EH (cell line): Measurements from ENCODE around the gene NEU3.
"Not testable (repeated sequence)": the region's sequence is repeated elsewhere in the genome, so short reads cannot be mapped to it uniquely, and the experiment has no call there.

Experiments used
- DNase-seq: peaks from one replicate; pipeline ENCODE4 v3.0.0-alpha.2; 2015; ENCODE audit warnings: low read depth

Gene NEU3

DNA sequence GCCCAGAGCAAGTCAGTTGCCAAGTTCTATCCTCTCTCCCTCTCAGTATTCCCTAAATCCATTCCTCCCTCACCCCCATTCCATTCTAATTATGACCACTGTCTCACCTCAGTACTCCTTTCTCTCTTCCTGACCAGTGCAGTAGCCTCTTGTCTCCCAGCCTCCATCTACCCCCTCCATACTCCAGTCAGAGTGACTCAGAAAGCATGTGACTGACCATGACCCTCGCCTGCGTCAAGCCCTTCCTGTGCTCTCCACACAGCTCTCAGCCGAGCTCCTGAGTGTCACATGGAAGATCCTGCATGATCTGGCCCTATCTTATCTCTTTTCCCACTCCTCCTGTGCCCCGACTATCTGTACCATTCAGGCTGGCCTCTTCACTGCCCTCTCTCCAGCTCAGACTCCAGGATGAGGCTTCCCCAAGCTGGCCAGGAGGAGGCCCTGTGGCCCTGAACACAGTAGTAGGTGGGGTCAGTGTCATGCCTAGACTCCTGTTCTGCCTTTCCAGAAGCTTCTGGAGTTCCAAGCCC is 42.6 kb downstream of the NEU3 start:
- DNase-seq: peak; percentile 88

DNA sequence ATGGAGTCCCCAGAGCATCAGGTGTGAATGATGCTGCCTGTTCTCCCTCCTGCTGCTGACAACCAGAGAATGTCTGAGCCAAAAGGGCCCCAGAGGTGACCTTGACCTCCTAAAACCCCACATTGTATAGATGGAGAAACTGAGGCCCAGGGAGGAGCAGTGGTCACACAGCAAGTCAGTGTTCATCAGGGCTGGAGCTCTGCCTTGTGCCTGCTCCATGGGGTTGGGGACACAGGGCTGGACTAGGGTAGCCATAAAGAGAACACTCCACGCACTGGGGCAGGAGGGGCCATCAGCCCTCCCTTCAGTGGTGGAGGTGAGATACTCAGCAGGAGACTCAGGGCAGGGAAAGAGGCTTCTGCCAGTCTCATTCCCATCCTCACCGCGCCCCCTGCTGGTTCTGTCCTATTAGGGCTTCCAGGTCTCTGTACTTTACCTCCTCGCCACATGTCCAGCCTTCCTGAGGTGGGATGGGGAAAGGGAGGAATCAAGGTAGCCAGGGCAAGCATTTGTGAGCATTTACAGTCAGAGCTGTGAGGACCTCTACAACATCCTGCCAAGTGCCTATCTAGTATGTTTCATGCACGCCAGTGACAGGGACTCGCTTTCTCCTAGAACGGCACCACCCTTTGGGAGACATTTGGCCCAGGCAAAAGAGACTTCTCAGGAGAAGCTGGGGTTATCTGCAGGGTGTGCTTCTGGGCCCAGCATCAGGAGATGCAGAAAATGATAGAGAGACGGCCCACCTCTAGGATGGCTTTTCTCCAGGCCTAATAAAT is 43.2 kb downstream of the NEU3 start:
- peak; percentile 75 for DNase-seq

DNA sequence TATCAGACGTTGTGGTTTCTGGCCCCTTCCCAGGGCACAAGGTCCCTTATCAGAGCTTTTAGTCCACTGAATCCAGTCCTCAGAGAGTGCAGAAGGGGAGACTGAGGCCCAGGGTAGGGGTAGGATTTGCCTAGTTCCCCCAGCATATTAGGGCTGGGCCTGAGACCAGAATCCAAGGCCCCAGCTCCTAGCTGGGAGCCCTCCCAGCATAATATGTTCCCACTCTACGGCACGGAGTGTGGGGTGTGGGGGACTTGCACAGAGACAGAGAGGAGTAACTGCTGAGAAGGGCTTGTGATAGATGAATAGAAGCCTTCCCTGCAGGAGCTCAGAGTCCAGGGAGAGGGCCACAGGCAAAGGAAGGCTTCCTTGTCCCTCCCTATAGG is 43.8 kb downstream of the NEU3 start:
- no peak for DNase-seq

DNA sequence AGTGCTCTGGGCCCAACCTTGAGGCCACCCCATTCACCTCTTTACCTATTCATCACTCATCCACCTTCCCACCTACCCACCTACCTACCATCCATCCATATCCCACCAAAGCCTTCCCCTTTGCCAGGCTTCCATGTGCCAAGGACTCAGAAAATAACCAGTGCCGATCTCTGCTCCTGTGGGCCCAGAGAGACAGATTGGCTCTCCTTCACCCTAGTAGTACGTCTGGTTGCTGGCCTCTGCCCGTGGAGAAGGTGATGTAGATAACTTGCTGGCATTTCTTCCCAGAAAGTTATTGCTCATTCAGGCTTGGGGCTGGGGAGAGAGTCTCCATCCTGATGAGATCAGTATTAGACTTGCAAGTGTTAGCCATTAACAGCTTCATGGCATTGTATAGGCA is 45.2 kb downstream of the NEU3 start:
- no peak for DNase-seq

DNA sequence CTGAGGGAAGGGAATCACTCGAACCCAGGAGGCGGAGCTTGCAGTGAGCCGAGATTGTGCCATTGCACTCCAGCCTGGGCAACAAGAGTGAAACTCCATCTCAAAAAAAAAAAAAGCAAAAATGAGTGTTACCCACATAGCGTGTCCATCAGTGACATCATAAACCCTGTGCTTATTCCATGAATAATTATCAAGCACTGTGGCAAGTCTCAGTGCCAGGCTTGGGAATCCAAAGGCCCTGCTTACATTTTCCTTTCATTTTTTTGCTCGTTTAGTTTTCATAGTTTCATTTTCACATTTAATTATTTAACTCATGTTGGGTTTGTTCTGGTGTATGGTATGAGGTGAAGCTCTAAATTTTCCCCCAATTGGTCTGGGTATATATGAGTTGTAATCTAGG is 46.5 kb downstream of the NEU3 start:
- DNase-seq: no peak

DNA sequence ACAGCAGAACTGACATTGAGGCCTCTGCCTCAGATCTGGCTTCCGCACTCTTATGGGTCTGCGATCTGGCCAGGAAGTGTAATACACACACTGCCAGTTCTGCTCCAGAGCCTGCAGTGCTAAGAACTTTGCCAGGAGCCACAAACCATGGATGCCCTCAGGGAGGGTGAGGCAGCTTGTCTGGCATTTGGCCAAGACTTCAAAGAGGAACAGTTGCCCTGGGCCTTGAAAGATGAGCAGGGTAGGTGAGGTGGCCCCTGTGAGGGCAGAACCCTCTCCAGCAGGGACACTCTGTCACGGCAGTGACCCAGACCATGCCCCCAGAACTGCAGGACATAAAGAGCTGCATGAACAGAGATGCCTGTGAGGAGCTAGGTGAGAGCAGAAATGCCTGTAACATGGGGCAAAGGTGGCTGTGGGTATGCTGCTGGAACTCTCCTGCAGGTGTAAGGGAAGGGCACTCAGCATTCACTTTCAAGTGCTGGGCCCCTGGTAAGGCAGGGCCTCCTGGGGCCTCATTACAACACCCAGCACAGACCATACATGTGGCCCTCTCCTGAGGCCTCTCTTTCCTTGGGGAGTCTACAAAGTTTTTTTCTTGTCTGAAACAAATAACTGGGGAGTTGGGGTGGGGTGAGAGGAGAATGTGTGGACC is 47.3 kb downstream of the NEU3 start:
- peak; percentile 23 for DNase-seq

DNA sequence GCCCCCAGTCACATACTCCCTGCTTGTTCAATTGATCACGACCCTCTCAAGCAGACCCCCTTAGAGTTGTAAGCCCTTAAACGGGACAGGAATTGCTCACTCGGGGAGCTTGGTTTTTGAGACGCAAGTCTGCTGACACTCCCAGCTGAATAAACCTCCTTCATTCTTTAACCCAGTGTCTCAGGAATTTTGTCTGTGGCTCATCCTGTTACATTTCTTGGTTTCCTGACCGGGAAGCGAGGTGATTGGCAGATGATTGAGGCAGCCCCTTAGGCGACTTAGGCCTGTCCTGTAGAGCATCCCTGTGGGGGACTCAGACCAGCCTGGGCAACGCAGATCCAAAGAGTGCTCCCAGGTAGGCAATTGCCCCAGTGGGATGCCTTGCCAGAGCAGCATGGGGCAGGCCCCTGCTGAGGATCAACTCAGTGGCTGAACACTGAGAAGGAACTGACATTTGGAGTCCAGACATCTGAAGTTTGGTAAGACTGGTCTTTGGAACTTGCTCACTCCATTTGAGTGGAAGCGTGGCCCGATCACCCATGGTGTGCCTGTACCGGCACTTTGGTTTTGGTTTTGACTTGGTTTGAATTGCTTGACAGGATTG is 51.5 kb downstream of the NEU3 start:
- DNase-seq: no peak

DNA sequence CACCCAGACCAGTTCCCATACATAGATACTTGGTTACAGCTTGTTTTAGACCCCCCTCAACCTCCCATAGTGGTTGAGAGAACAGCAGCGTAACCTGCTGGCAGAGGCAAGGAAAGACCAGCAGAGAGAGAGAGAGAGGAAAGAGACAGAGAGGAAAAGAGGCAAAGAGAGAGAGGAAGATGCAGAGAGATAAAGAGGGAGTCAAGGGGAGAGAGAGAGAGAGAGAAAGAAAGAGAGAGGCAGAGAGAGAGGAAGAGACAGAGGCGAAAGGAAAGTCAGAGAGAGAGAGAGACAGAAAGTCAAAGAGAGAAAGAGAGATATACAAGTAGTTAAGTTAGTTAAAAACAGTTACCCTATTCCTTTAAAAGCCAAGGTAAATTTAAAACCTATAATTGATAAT is 52.5 kb downstream of the NEU3 start:
- no peak for DNase-seq

DNA sequence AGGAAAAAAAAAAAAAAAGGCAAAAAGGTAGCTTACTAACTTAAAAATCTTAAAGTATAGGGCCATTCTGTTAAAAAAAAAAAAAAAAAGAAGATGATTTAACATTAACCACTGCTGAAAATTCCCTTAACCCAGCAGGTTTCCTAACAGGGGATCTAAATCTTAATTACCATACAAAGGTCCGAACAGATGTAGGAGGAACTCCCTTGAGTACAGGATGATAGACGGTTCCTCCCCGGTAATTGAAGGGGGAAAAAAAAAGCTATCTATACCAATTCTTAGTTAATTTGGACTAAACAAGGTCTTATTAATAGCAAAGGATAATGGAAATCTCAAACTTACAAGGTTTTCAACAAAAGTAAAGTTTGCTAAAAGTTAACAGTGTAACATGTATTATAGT is 53.1 kb downstream of the NEU3 start:
- not testable (repeated sequence) for DNase-seq

DNA sequence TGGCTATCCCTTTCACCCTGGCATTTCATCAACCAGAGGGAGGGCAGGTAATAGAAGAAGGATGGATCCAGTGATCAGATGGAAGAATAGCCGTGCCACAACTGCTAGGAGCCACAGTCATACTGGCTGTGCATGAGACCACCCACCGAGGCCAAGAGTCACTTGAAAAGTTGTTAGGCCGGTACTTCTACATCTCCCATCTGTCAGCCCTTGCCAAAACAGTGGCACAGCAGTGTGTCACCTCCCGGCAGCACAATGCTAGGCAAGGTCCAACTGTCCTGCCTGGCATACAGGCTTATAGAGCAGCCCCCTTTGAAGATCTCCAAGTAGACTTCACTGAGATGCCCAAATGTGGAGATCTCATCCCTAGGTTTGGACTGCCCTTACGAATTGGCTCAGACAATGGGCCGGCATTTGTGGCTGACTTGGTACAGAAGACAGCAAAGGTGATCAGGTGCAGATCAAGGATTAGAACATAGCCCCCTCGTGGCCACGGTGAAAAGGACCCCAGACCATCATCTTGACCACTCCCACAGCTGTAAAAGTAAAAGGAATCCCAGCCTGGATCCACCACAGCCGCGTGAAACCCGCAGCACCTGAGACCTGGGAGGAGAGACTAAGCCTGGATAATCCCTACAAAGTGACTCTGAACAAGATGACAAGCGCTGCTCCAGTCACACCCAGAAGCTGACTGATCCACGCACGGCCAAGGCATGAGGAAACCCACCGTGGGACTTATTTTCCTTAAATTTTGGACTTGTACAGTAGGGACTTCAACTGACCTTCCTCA is 55.8 kb downstream of the NEU3 start:
- not testable (repeated sequence) for DNase-seq

DNA sequence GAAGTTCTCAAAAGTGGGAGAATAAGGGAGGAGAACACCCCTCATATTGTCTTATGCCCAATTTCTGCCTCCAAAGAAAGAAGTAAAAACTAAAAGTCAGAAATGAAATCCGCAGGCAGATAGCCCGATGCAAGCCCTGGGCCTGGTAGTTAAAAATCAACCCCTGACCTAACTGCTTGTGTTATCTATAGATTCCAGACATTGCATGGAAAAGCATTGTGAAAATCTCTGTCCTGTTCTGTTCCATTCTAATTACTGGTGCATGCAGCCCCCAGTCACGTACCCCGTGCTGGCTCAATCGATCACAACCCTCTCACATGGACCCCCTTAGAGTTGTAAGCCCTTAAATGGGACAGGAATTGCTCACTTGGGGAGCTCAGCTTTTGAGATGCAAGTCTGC is 57.9 kb downstream of the NEU3 start:
- not testable (repeated sequence) for DNase-seq

DNA sequence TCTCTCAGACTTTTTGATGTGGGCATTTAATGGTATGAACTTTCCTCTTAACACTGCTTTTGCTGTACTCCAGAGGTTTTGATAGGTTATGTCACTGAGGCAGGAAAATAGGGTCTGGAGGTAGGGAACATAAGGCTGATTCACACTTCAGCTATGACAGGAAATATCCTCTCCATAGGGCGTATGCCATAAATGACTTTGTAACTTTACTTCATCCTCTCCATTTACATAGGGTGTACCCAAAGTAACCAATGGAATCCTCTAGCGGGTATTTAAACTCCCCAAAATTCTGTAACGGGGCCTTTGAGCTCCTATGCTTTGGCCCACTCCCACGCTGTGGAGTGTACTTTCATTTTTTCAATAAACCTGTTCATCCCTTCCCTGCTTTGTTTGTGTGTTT is 58.5 kb downstream of the NEU3 start:
- no peak for DNase-seq

DNA sequence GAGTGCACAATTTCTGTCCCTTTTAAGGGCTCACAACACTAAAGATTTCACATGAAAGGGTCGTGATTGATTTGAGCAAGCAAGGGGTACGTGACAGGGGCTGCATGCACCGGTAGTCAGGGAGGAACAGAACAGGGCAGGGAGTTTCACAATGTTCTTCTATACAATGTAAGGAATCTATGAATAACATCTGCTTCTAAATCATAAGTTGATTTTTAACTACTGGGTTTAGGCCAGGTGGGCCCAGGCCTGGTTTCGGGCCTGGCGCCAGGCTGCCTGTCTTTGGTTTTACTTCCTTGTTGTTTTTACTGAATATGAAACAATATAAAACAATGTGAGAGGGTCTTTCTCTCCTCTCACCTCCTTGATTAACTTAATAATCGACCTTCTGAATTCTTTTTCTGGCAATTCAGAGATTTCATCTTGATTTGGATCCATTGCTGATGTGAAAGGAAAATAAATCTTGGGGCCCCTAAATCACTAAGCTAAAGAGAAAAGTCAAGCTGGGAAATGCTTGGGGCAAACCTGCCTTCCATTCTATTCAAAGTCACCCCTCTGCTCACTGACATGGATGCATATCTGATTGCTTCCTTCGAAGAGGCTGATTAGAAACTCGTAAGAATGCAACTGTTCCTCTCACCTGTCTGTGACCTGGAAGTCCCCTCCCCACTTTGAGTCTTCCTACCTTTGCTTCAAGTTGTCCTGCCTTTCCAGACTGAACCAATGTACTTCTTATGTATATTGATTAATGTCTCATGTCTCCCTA is 61.0 kb downstream of the NEU3 start:
- DNase-seq: not testable (repeated sequence)

DNA sequence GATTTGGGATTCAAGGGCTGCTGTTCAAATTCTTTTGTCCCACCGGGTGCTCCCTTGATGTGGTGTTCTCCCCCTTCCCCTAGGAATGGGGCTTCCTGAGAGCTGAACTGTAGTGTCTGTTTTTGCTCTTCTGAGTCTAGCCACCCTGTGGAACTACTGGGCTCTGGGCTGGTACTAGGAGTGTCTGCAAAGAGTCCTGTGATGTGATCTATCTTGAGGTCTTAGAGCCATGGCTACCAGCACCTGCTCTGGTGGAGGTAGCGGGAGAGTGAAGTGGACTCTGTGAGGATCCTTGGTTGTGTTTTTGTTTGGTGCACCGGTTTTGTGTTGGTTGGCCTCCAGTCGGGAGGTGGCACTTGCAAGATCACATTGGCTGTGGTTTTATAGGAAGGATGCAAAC is 61.8 kb downstream of the NEU3 start:
- DNase-seq: no peak

DNA sequence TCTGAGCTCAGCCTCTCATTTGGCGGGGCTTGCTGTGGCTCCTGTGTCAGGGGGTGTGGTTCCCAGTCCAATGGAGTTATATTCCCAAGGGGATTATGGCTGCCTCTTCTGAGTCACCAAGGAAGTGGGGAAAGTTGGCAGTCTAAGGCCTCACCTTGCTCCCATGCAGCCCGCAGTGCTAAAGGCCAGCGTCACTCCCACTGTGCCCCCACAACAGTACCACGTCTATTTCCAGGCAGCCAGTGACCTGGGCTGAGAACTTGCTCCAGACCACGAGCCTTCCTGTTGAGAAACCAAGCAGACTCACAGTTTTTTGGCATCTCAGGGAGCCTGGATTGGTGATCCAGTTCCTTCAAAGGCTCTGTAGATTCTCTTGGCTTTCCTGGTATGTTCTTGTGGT is 62.3 kb downstream of the NEU3 start:
- no peak for DNase-seq

DNA sequence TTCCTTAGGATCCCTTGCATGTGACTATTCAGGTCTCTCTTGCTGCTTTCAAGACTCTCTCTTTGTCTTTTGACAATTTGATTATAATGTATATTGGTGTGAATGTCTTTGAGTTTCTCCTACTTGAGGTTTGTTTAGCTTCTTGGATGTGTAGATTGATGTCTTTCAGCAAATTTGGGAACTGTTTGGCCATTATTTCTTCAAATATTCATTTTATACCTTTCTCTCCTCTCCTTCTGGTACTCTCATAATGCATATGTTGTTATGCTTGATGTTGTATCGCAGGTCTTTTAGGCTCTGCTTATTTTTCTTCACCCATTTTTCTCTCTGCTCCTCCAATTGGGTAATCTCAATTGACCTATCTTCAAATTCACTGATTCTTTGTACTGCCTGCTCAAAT is 63.7 kb downstream of the NEU3 start:
- DNase-seq: no peak

DNA sequence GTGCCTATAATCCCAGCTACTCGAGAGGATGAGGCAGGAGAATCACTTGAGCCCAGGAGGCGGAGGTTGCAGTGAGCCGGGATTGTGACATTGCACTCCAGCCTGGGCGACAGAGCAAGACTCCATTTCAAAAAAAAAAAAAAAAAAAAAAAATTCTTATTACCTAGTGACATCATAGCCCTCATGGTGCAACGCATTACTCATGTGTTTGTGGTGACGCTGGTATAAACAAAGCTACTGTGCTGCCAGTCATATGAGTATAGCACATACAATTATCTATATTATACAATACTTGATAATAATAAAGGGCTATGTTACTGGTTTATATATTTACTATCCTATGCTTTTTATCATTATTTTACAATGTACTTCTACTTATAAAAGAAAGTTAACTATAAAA is 66.8 kb downstream of the NEU3 start:
- DNase-seq: no peak

DNA sequence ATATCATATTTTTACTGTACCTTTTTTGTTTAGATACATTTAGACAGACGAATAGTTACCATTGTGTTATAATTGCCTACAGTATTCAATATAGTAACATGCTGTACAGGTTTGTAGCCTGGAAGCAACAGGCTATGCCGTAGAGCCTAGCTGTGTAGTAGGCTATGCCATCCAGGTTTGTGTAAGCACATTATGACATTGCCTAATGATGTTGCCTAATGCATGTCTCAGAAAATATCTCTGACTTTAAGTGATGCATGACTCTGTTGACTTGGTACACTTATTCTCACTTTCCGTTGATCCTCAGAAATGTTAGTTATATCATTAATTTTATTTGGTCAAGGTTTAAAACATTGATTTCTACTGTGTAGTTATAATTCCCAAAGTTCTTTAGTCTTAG is 68.1 kb downstream of the NEU3 start:
- DNase-seq: no peak

DNA sequence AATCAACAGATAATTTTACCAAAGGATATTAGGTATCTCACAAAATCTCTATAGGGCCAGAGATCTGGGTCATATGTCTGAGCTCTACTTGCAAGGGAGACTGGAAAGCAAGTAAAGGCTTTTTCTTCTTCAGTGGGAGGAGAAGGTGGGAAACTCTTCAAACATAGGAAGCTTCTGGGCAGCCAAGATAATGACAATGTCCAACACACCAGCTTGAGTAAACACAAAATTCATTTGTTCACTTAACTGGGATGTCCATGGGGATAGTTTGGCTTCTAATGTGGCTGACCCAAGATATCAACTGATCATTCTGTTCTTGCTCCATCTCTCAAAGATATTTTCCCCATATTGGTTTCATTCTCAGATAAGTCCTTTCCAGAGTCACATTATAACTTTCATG is 70.6 kb downstream of the NEU3 start:
- DNase-seq: no peak

DNA sequence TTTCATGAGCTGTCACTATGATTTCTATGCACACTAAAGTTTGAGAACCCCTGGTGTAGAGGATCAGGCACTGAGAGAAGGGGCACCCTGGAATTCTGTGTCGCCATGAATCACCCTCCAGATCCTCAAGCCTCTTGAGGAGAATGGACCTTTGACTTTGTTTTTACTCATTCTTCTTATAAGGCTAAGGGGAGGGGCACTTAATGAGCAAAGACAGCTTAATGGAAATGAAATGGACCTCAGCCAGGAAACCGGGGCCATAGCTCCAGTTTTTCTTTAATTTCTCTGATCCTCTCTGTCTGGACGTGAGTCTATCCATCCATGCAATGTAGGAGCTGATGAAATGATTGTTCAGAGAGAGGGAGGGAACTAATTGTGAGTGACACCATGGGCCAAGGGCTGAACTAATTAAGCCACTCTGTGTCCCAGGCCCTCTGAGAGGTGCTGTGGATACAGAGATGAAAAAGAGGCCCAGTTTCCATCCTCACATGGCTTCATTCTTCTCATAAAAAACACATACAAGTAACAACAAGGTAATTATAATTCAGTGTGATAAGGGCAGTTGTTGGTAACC is 75.1 kb downstream of the NEU3 start:
- peak; percentile 10 for DNase-seq

DNA sequence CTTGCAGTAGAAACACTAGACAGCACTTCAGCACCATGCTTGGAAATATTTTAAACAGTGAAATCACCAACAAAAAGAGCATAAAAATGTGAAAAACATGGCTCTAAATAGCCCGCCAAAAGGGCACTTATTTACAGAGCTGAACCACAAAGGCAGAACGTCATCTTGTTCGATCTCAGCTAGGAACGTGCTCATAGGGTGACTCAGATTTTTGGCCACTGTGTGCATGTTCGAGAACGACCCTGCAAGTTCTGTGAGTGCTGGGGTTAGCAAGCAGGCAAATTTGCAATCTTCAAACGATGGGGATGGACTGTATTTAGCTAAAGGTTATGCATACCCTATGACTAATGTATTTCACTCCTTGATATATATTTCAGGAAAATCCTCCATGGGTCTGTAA is 77.3 kb downstream of the NEU3 start:
- no peak for DNase-seq
